Nephron progenitor cell (in vitro differentiated cells): ENCODE measurements around the gene FOXN3.
A peak's percentile ranks its signal among the peaks of the same experiment; 100 is the strongest.

Experiments used
- DNase-seq: peaks from one replicate; pipeline ENCODE4 v3.0.0; 2021
- H3K27ac Mint-ChIP-seq: 2 replicates; pipeline ENCODE4 v1.8.0; 2021; ENCODE audit warnings: mild to moderate bottlenecking, moderate library complexity, mixed read lengths
- H3K27me3 Mint-ChIP-seq: 2 replicates; pipeline ENCODE4 v1.8.0; 2021; ENCODE audit warnings: mild to moderate bottlenecking, low read depth, mixed read lengths; ENCODE audit not compliant: poor library complexity
- H3K36me3 Mint-ChIP-seq: 2 replicates; pipeline ENCODE4 v1.8.0; 2021; ENCODE audit warnings: low read depth, mixed read lengths
- H3K4me1 Mint-ChIP-seq: 2 replicates; pipeline ENCODE4 v1.8.0; 2021; ENCODE audit warnings: mixed read lengths
- H3K4me3 Mint-ChIP-seq: 2 replicates; pipeline ENCODE4 v1.8.0; 2021; ENCODE audit warnings: mild to moderate bottlenecking, moderate library complexity, mixed read lengths
- H3K9me3 Mint-ChIP-seq: 2 replicates; pipeline ENCODE4 v1.8.0; 2021; ENCODE audit warnings: mild to moderate bottlenecking, moderate library complexity, mixed read lengths
- CTCF ChIP-seq: fragments of 200-600 bp; sonication (generic); IDR thresholded peaks from 2 replicates; pipeline ENCODE4 v1.5.0; 2021; ENCODE audit warnings: antibody characterized with exemption

FOXN3 gene

DNA sequence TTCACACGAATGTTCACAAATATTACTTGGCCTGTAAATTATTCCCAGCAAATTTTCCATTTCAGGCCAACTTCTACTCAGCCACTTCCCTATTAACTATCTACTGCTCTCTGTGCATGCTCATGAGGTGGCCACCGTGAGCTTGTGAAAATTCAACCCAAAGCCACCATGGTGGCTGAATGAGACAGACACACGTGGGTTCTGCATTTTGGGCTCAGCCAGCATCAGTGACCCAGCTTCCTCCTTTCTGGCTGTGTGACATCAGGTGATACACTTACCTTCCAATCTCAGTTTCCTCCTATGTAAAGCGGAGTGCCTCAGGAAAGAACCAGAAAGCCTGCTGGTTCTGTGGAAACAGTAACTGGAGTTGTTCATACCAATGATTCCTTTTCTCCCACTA, 175.8 kb downstream of the FOXN3 start:
- peaks cover 22% of the 10 kb centered on the region for H3K36me3 Mint-ChIP-seq
- no peak overlapping the region for H3K4me3 Mint-ChIP-seq
- peak overlapping the region; percentile 49 for H3K27ac Mint-ChIP-seq
- DNase-seq = no peak
- H3K27me3 Mint-ChIP-seq = no peaks in the 10 kb centered on the region
- peaks cover 28% of the 10 kb centered on the region for H3K4me1 Mint-ChIP-seq
- H3K9me3 Mint-ChIP-seq = peaks cover 9% of the 10 kb centered on the region
- TF ChIP-seq CTCF = no peak

GRCh38 chr14:89240414-89240813, 176.6 kb downstream of the FOXN3 start:
- H3K9me3 Mint-ChIP-seq = peaks cover 15% of the 10 kb centered on the region
- H3K36me3 Mint-ChIP-seq = peaks cover 26% of the 10 kb centered on the region
- H3K4me3 Mint-ChIP-seq = no peak overlapping the region
- no peak for DNase-seq
- no peak overlapping the region for H3K27ac Mint-ChIP-seq
- no peak for TF ChIP-seq CTCF
- peaks cover 3% of the 10 kb centered on the region for H3K27me3 Mint-ChIP-seq
- H3K4me1 Mint-ChIP-seq = peaks cover 28% of the 10 kb centered on the region

GRCh38 chr14:89239023-89239422, 178.0 kb downstream of the FOXN3 start:
- H3K27ac Mint-ChIP-seq = peak overlapping the region; percentile 78
- no peak for TF ChIP-seq CTCF
- H3K36me3 Mint-ChIP-seq = peaks cover 22% of the 10 kb centered on the region
- peaks cover 20% of the 10 kb centered on the region for H3K9me3 Mint-ChIP-seq
- H3K27me3 Mint-ChIP-seq = peaks cover 4% of the 10 kb centered on the region
- DNase-seq = no peak
- no peak overlapping the region for H3K4me3 Mint-ChIP-seq
- H3K4me1 Mint-ChIP-seq = peaks cover 28% of the 10 kb centered on the region

- Mint-ChIP-seq H3K27ac (no peak overlapping the region), H3K4me3 (no peak overlapping the region), H3K4me1 (peaks cover 23% of the 10 kb centered on the region), H3K9me3 (peaks cover 20% of the 10 kb centered on the region), H3K27me3 (peaks cover 4% of the 10 kb centered on the region), H3K36me3 (peaks cover 22% of the 10 kb centered on the region)
- DNase-seq = no peak
- no peak for TF ChIP-seq CTCF
These were observed 179.0 kb downstream of the FOXN3 start for GRCh38 chr14:89237921-89238529.

DNA sequence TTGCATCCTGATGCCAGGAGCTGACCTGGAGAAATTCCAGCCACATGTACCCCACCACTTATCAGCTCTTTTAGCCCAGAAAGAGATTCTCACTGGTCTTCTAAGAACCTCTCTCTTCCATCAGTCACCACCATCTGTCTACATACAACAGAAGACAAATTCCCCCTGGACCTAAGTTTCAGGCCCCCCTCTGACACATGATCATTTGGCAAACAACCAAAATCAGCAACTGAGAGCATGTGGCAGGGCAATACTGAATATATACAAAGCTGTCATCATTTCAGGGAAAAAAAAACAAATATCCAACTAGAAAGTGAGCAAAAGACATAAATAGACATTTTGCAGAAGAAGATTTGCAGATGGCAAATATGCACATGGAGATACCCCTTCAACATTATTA, 180.2 kb downstream of the FOXN3 start:
- no peak overlapping the region for H3K27ac Mint-ChIP-seq
- H3K4me1 Mint-ChIP-seq = peaks cover 35% of the 10 kb centered on the region
- no peak for TF ChIP-seq CTCF
- peaks cover 10% of the 10 kb centered on the region for H3K27me3 Mint-ChIP-seq
- H3K36me3 Mint-ChIP-seq = peaks cover 22% of the 10 kb centered on the region
- peaks cover 20% of the 10 kb centered on the region for H3K9me3 Mint-ChIP-seq
- DNase-seq = no peak
- H3K4me3 Mint-ChIP-seq = no peak overlapping the region

DNA sequence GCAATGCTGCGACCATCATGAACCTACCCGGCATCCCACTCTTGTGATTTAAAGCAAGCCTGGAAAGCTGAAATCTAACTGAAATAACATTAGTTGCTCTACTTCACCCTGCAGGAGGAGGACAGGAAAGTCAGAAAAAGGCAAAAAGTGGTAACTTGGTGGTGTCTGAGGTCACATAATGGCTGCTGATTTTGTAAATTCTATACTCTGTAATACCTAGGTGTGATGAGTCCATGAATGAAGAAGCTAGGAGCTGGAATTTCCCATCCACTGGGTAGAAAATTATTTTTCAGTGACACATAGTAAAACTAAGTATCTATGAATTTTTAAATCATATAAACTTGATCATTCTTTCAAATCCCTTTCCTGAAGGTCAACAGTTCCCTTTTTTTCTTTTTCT, 183.8 kb downstream of the FOXN3 start:
- no peak for DNase-seq
- peaks cover 20% of the 10 kb centered on the region for H3K9me3 Mint-ChIP-seq
- no peak for TF ChIP-seq CTCF
- H3K27me3 Mint-ChIP-seq = peaks cover 10% of the 10 kb centered on the region
- H3K4me3 Mint-ChIP-seq = no peak overlapping the region
- peaks cover 22% of the 10 kb centered on the region for H3K36me3 Mint-ChIP-seq
- H3K4me1 Mint-ChIP-seq = peaks cover 37% of the 10 kb centered on the region
- H3K27ac Mint-ChIP-seq = no peak overlapping the region
